Measurements from ENCODE around the gene KCNJ12.

- no peak for TF ChIP-seq HNRNPH1 (optimal IDR thresholded peaks at IDR 0.05; ENCODE audit: low read depth, low read length)
- TF ChIP-seq, protein P1, sequence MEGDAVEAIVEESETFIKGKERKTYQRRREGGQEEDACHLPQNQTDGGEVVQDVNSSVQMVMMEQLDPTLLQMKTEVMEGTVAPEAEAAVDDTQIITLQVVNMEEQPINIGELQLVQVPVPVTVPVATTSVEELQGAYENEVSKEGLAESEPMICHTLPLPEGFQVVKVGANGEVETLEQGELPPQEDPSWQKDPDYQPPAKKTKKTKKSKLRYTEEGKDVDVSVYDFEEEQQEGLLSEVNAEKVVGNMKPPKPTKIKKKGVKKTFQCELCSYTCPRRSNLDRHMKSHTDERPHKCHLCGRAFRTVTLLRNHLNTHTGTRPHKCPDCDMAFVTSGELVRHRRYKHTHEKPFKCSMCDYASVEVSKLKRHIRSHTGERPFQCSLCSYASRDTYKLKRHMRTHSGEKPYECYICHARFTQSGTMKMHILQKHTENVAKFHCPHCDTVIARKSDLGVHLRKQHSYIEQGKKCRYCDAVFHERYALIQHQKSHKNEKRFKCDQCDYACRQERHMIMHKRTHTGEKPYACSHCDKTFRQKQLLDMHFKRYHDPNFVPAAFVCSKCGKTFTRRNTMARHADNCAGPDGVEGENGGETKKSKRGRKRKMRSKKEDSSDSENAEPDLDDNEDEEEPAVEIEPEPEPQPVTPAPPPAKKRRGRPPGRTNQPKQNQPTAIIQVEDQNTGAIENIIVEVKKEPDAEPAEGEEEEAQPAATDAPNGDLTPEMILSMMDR (CRISPR knock-in tag; IDR thresholded peaks at IDR 0.05), result no peak
Measured at GRCh38 chr17:21376081-21376758, at the start of gene KCNJ12.

Measured in HepG2 (cell line).